Endothelial cell of umbilical vein (primary cell): ENCODE measurements around the gene MRAS. TPM values are rescaled to one million over a fixed set of nuclear protein-coding genes. Genes with fewer than 3 reads are reported as not detected.

ENCODE experiments used
- BruUV-seq: library from RNA; stranded (reverse); fragments of 400-500 nt; replicated peaks from 2 replicates; lab custom pipeline; 2021; lab: Mats Ljungman, UMichigan
- CTCF ChIA-PET: fragments of 300-600, 350-600 bp; sonication (Branson Sonifier 250); formaldehyde crosslinking; loops from one replicate; lab custom pipeline; 2021; ENCODE audit warnings: antibody characterized with exemption, inconsistent platforms; lab: Charles Lee
- POLR2A ChIA-PET: fragments of 300-600, 350-600 bp; sonication (Branson Sonifier 250); formaldehyde crosslinking; loops from one replicate; lab custom pipeline; 2021; ENCODE audit warnings: antibody characterized with exemption, inconsistent platforms; lab: Charles Lee
- DNase-seq: peaks from one replicate; pipeline ENCODE4 v3.0.0-alpha.2; 2011; ENCODE audit warnings: low read depth, low spot score
- FAIRE-seq: peaks from 2 replicates; lab custom pipeline; 2011; peaks lifted over from hg19 to GRCh38; lab: Jason Lieb, UNC
- H2AFZ ChIP-seq: 2 replicates; pipeline ENCODE4 v1.6.0; 2012; ENCODE audit warnings: low read depth, low read length, control low read depth, inconsistent platforms
- H3K27ac ChIP-seq: 2 replicates; pipeline ENCODE4 v1.5.1; 2011; ENCODE audit warnings: low read depth, mild to moderate bottlenecking, control low read depth, low read length, moderate library complexity; ENCODE audit not compliant: insufficient read depth
- H3K27me3 ChIP-seq, 2 experiments: 2 replicates each; pipeline versions ENCODE4 v1.6.0 to v1.6.1; 2011; ENCODE audit warnings: low read length in 2 of 2, mixed read lengths in 1 of 2; ENCODE audit not compliant: control insufficient read depth in 2 of 2, insufficient read depth in 2 of 2
- H3K36me3 ChIP-seq, 2 experiments: 2 replicates in 1 of 2; 3 replicates in 1 of 2; pipeline ENCODE4 v1.5.1; 2011; ENCODE audit warnings: low read length in 2 of 2, mild to moderate bottlenecking in 1 of 2, moderate library complexity in 1 of 2; ENCODE audit not compliant: control insufficient read depth in 2 of 2, insufficient read depth in 2 of 2; ENCODE audit errors: extremely low read depth in 1 of 2
- H3K4me1 ChIP-seq: 3 replicates; pipeline ENCODE4 v1.5.1; 2011; ENCODE audit warnings: mild to moderate bottlenecking, low read length; ENCODE audit not compliant: control insufficient read depth, insufficient read depth; ENCODE audit errors: extremely low read depth
- H3K4me2 ChIP-seq: 2 replicates; pipeline ENCODE4 v1.6.1; 2011; ENCODE audit warnings: low read length, control low read depth, mixed read lengths; ENCODE audit not compliant: insufficient read depth
- H3K4me3 ChIP-seq, 3 experiments: fragments of 200-600 bp in 1 of 3; sonication (generic), shearing (Covaris generic) in 1 of 3; replicated peaks in 1 of 3; 2 replicates each; pipeline ENCODE4 v1.5.1; 2011 to 2016; ENCODE audit warnings: control low read depth in 3 of 3, low read length in 3 of 3, mild to moderate bottlenecking in 2 of 3, inconsistent platforms in 1 of 3, low read depth in 1 of 3, moderate library complexity in 1 of 3; ENCODE audit not compliant: insufficient read depth in 1 of 3
- H3K79me2 ChIP-seq: 2 replicates; pipeline ENCODE4 v1.6.0; 2012; ENCODE audit warnings: low read length, inconsistent platforms; ENCODE audit not compliant: control insufficient read depth, insufficient read depth
- H3K9ac ChIP-seq: replicated peaks from 2 replicates; pipeline ENCODE3; 2011; ENCODE audit warnings: low read length, control low read depth; ENCODE audit not compliant: insufficient read depth; ENCODE audit errors: extremely low read depth
- H3K9me1 ChIP-seq: replicated peaks from 3 replicates; pipeline ENCODE4 v1.6.0; 2011; ENCODE audit warnings: mild to moderate bottlenecking, low read length; ENCODE audit not compliant: control insufficient read depth, insufficient read depth; ENCODE audit errors: extremely low read depth
- H3K9me3 ChIP-seq: replicated peaks from 2 replicates; pipeline ENCODE4 v1.5.1; 2012; ENCODE audit warnings: low read length, inconsistent platforms; ENCODE audit not compliant: control insufficient read depth, insufficient read depth
- H4K20me1 ChIP-seq: replicated peaks from 2 replicates; pipeline ENCODE3; 2011; ENCODE audit warnings: mild to moderate bottlenecking, low read length; ENCODE audit not compliant: control insufficient read depth, insufficient read depth; ENCODE audit errors: extremely low read depth
- CTCF ChIP-seq, 2 donors: IDR thresholded peaks; 1 replicate in 1 of 2; 2 replicates in 1 of 2; pipeline ENCODE4 v1.5.1; 2011; ENCODE audit warnings: low read length in 2 of 2, mild to moderate bottlenecking in 2 of 2, moderate library complexity in 2 of 2, control low read depth in 1 of 2, inconsistent platforms in 1 of 2, low read depth in 1 of 2; ENCODE audit not compliant: insufficient read depth in 1 of 2; ENCODE audit errors: extremely low read depth in 1 of 2
- EZH2 ChIP-seq: IDR thresholded peaks from 2 replicates; pipeline ENCODE4 v1.6.1; 2012; ENCODE audit warnings: borderline replicate concordance, low read depth, mild to moderate bottlenecking, moderate library complexity, low read length, inconsistent platforms; ENCODE audit not compliant: severe bottlenecking
- FOS ChIP-seq: IDR thresholded peaks from 2 replicates; pipeline ENCODE4 v1.6.1; 2011; ENCODE audit warnings: mild to moderate bottlenecking, low read length, moderate library complexity, borderline replicate concordance; ENCODE audit not compliant: insufficient read depth
- GATA2 ChIP-seq: IDR thresholded peaks from 2 replicates; pipeline ENCODE4 v1.7.0; 2011; ENCODE audit warnings: low read depth, mild to moderate bottlenecking, moderate library complexity, mixed read lengths, low read length; ENCODE audit not compliant: insufficient read length, insufficient read depth
- JUN ChIP-seq: IDR thresholded peaks from 2 replicates; pipeline ENCODE4 v1.6.1; 2011; ENCODE audit warnings: borderline replicate concordance, low read depth; ENCODE audit not compliant: insufficient read length, insufficient read depth
- MAX ChIP-seq: IDR thresholded peaks from 2 replicates; pipeline ENCODE4 v1.6.1; 2011; ENCODE audit not compliant: insufficient read depth, insufficient read length
- MYC ChIP-seq: IDR thresholded peaks from one replicate; pipeline ENCODE4 v1.6.1; 2011; ENCODE audit warnings: mild to moderate bottlenecking, low read depth, low read length
- POLR2A ChIP-seq: IDR thresholded peaks from 2 replicates; pipeline ENCODE4 v1.6.1; 2012; ENCODE audit warnings: low read depth, mild to moderate bottlenecking, control low read depth, low read length
- POLR2AphosphoS5 ChIP-seq: IDR thresholded peaks from 2 replicates; pipeline ENCODE4 v1.6.1; 2012; ENCODE audit warnings: low read depth, mild to moderate bottlenecking, control low read depth, low read length, moderate library complexity; ENCODE audit not compliant: insufficient read depth
- dilution Hi-C: fragments of 300-500 bp; cut with MboI; formaldehyde crosslinking; loops from one replicate; pipeline ENCODE4 v1.15.0; 2019; ENCODE audit warnings: low sequenced_read_pairs; ENCODE audit not compliant: extremely low pct_ligation_motif_present
- intact Hi-C: fragments of 100-400 bp; cut with micrococcal nuclease; formaldehyde crosslinking; loops from one replicate; pipeline ENCODE4 v1.10.0; 2022
- polyA plus RNA-seq, 4 experiments: library from polyadenylated mRNA; depleted of rRNA in 3 of 4; stranded (reverse) in 3 of 4; unstranded in 1 of 4; fragments of >200 nt; gene quantifications; 2 replicates each; pipeline versions ENCODE4 v1.2.1 to v1.2.3, GENCODE V29; 2011 to 2012; ENCODE audit warnings: missing spikeins in 1 of 4
- total RNA-seq: library from RNA; stranded (reverse); gene quantifications from 2 replicates; pipeline ENCODE4 v1.2.3, GENCODE V29; 2021

Gene MRAS
- total and polyA plus RNA-seq, 2 donors (not counting 3 experiments of a cell fraction or from before 2014, with no cell fraction given) = 14.6 to 16.5 TPM

GRCh38 chr3:138437281-138437680, 88.9 kb downstream of the MRAS start:
- intact Hi-C loops (no loop called here), dilution Hi-C loops (no loop called here)
- Histone ChIP-seq H3K9ac (no peak overlapping the region), H3K27ac (no peak overlapping the region), H3K79me2 (no peaks in the 10 kb centered on the region), H2AFZ (no peak overlapping the region), H4K20me1 (no peaks in the 10 kb centered on the region), H3K9me1 (no peaks in the 10 kb centered on the region), H3K36me3 (no peaks in the 10 kb centered on the region), H3K27me3 (peaks cover 37 to 41% of the 10 kb centered on the region in 2 experiments), H3K9me3 (no peaks in the 10 kb centered on the region), H3K4me1 (peaks cover 16% of the 10 kb centered on the region), H3K4me3 (no peak overlapping the region), H3K4me2 (no peak overlapping the region)
- no peak for TF ChIP-seq POLR2AphosphoS5
- ChIA-PET CTCF (no interaction called here), POLR2A (no interaction called here)
- DNase-seq (no peak), FAIRE-seq (no peak)
- BruUV-seq = no TSS peak

- H3K27me3 ChIP-seq = peaks cover 26 to 30% of the 10 kb centered on the region in 2 experiments
- no peaks in the 10 kb centered on the region for H3K9me1 ChIP-seq
- no peaks in the 10 kb centered on the region for H3K9me3 ChIP-seq
- H3K36me3 ChIP-seq = no peaks in the 10 kb centered on the region
- peaks cover 14% of the 10 kb centered on the region for H3K4me1 ChIP-seq
- ChIA-PET POLR2A (no interaction called here), CTCF (interaction anchor here (1.7 kb wide), 1 partner anchor 21 kb away, joined by 5 read pairs; no protein-coding TSS in a partner anchor)
- no peak overlapping the region for H3K4me3 ChIP-seq
- H2AFZ ChIP-seq = no peak overlapping the region
- TF ChIP-seq EZH2 (no peak), POLR2AphosphoS5 (no peak), MAX (no peak), MYC (no peak), CTCF (IDR thresholded peaks at IDR 0.05; ENCODE audit: extremely low read depth in 1 of 2, insufficient read depth in 1 of 2, low read depth in 1 of 2, low read length in 2 of 2) (no peak), POLR2A (no peak), JUN (no peak), GATA2 (no peak), FOS (no peak)
- no peak overlapping the region for H3K4me2 ChIP-seq
- DNase-seq (no peak), FAIRE-seq (no peak)
- no TSS peak for BruUV-seq
- H3K79me2 ChIP-seq = no peaks in the 10 kb centered on the region
- no peaks in the 10 kb centered on the region for H4K20me1 ChIP-seq
- intact Hi-C loops (no loop called here), dilution Hi-C loops (no loop called here)
- no peak overlapping the region for H3K27ac ChIP-seq
- no peak overlapping the region for H3K9ac ChIP-seq
Measured at GRCh38 chr3:138438896-138439295, 90.5 kb downstream of the MRAS start.
